Thyroid gland (tissue), 4 donors: ENCODE results near the gene BLOC1S2. TPM values are rescaled to one million over a fixed set of nuclear protein-coding genes. Genes with fewer than 3 reads are reported as not detected.
A peak's percentile ranks its signal among the peaks of the same experiment; 100 is the strongest.
"Not testable (repeated sequence)": the region's sequence is repeated elsewhere in the genome, so short reads cannot be mapped to it uniquely, and the experiment has no call there.

ENCODE experiments used
- DNase-seq, 2 donors: peaks; one replicate each; pipeline ENCODE4 v3.0.0-alpha.2; 2019
- H3K27ac ChIP-seq, 3 donors: fragments of 200-600 bp; sonication (generic); 1 replicate in 2 of 3; 2 replicates in 1 of 3; pipeline ENCODE4 v1.5.1; 2016 to 2019; ENCODE audit warnings: mild to moderate bottlenecking in 1 of 3, moderate library complexity in 1 of 3
- H3K27me3 ChIP-seq: fragments of 200-600 bp; sonication (generic); one replicate; pipeline ENCODE4 v1.5.1; 2019
- H3K36me3 ChIP-seq, 2 donors: fragments of 200-600 bp; sonication (generic); one replicate each; pipeline ENCODE4 v1.5.1; 2016 to 2019
- H3K4me1 ChIP-seq, 2 donors: fragments of 200-600 bp; sonication (generic); one replicate each; pipeline ENCODE4 v1.5.1; 2017 to 2019
- H3K4me3 ChIP-seq, 3 donors: fragments of 200-600 bp; sonication (generic); replicated peaks in 1 of 3; 1 replicate in 2 of 3; 2 replicates in 1 of 3; pipeline ENCODE4 v1.5.1; 2016; ENCODE audit warnings: mild to moderate bottlenecking in 1 of 3
- H3K9me3 ChIP-seq: fragments of 200-600 bp; sonication (generic); one replicate; pipeline ENCODE4 v1.5.1; 2017
- CTCF ChIP-seq, 6 experiments: fragments of 200-600 bp in 3 of 6; fragments of 450-650 bp in 3 of 6; sonication (generic) in 3 of 6; IDR thresholded peaks; one replicate each; pipeline ENCODE4 v1.5.1; 2016 to 2019; ENCODE audit warnings: antibody characterized with exemption in 6 of 6, mild to moderate bottlenecking in 2 of 6, inconsistent platforms in 1 of 6, moderate library complexity in 1 of 6
- POLR2A ChIP-seq, 2 donors: fragments of 450-650 bp; IDR thresholded peaks; one replicate each; pipeline ENCODE4 v1.6.1; 2017; ENCODE audit warnings: antibody characterized with exemption in 2 of 2, mild to moderate bottlenecking in 2 of 2, moderate library complexity in 1 of 2
- WGBS, 2 donors: methylation state at CpG; one replicate each; pipeline ENCODE4 v1.1.5; 2017; 5-methylcytosine and 5-hydroxymethylcytosine counted together
- intact Hi-C: fragments of 100-400 bp; cut with DNase I; formaldehyde crosslinking; loops from one replicate; pipeline ENCODE4 v1.15.1; 2023
- total RNA-seq, 4 donors: library from RNA; depleted of rRNA; stranded (reverse); fragments of >200 nt; gene quantifications; one replicate each; pipeline ENCODE4 v1.2.3, GENCODE V29; 2016

The BLOC1S2 gene
- total RNA-seq, 4 donors from 2014 or later: 22.6 to 42.2 (median 37.0) TPM

- no peak overlapping the region for H3K27ac ChIP-seq
- no peaks in the 10 kb centered on the region for H3K4me1 ChIP-seq
- no peak overlapping the region for H3K4me3 ChIP-seq
- no peaks in the 10 kb centered on the region for H3K36me3 ChIP-seq
- no peaks in the 10 kb centered on the region for H3K9me3 ChIP-seq
- DNase-seq: no peak
- intact Hi-C loops: no loop called here
- no peaks in the 10 kb centered on the region for H3K27me3 ChIP-seq
- TF ChIP-seq POLR2A (IDR thresholded peaks at IDR 0.05): no peak
- TF ChIP-seq CTCF (IDR thresholded peaks at IDR 0.05): no peak
These were observed 6.6 kb upstream of the BLOC1S2 start for GRCh38 chr10:100293066-100293465.

GRCh38 chr10:100292300-100292699 is 5.8 kb upstream of the BLOC1S2 start:
- WGBS, 2 donors: 63 to 76% methylated on average over 4 of the region's 4 CpGs
- peak in 1 of 2 donors; percentile 11 for DNase-seq

GRCh38 chr10:100291356-100291755 is 4.9 kb upstream of the BLOC1S2 start:
- Histone ChIP-seq H3K27me3 (no peaks in the 10 kb centered on the region), H3K27ac (no peak overlapping the region), H3K9me3 (no peaks in the 10 kb centered on the region), H3K36me3 (no peaks in the 10 kb centered on the region), H3K4me1 (peaks cover 0 to 5% of the 10 kb centered on the region in 2 donors), H3K4me3 (no peak overlapping the region)
- 61 to 74% methylated on average over 3 of the region's 3 CpGs for WGBS, 2 donors
- DNase-seq: no peak
- intact Hi-C loops: no loop called here
- TF ChIP-seq CTCF (IDR thresholded peaks at IDR 0.05) (no peak), POLR2A (IDR thresholded peaks at IDR 0.05) (no peak)

More at GRCh38 chr10:100292300-100292699, 5.8 kb upstream of the BLOC1S2 start:
- H3K27me3 ChIP-seq, H3K9me3 ChIP-seq, H3K27ac ChIP-seq, intact Hi-C loops, H3K36me3 ChIP-seq, H3K4me1 ChIP-seq, H3K4me3 ChIP-seq: not testable (repeated sequence)

- H3K27me3 ChIP-seq: no peaks in the 10 kb centered on the region
- WGBS, 2 donors: 58 to 79% methylated on average over 2 of the region's 2 CpGs
- no peak for DNase-seq
- peaks cover 7 to 18% of the 10 kb centered on the region in 2 donors for H3K4me1 ChIP-seq
- H3K9me3 ChIP-seq: no peaks in the 10 kb centered on the region
- no peak overlapping the region for H3K27ac ChIP-seq
- no peaks in the 10 kb centered on the region for H3K36me3 ChIP-seq
- H3K4me3 ChIP-seq: no peak overlapping the region
- TF ChIP-seq CTCF (IDR thresholded peaks at IDR 0.05) (no peak), POLR2A (IDR thresholded peaks at IDR 0.05) (no peak)
- intact Hi-C loops: no loop called here
These were observed 3.2 kb upstream of the BLOC1S2 start for GRCh38 chr10:100289641-100290040.

- H3K9me3 ChIP-seq: no peaks in the 10 kb centered on the region
- no peak for TF ChIP-seq POLR2A (IDR thresholded peaks at IDR 0.05)
- TF ChIP-seq CTCF (IDR thresholded peaks at IDR 0.05): no peak
- no peaks in the 10 kb centered on the region for H3K36me3 ChIP-seq
- no peak overlapping the region for H3K27ac ChIP-seq
- intact Hi-C loops: no loop called here
- DNase-seq: no peak
- 83% methylated on average over 5 of the region's 5 CpGs for WGBS, 2 donors
- H3K27me3 ChIP-seq: no peaks in the 10 kb centered on the region
- no peak overlapping the region for H3K4me3 ChIP-seq
- H3K4me1 ChIP-seq: peaks cover 7 to 18% of the 10 kb centered on the region in 2 donors
These were observed 1.7 kb upstream of the BLOC1S2 start for GRCh38 chr10:100288196-100288595.

- 96 to 97% methylated on average over 6 of the region's 6 CpGs for WGBS, 2 donors
- intact Hi-C loops: no loop called here
These were observed 1.3 kb upstream of the BLOC1S2 start for GRCh38 chr10:100287756-100288155.

GRCh38 chr10:100285326-100285725 is 1.2 kb downstream of the BLOC1S2 start:
- peaks cover 7 to 18% of the 10 kb centered on the region in 2 donors for H3K4me1 ChIP-seq
- DNase-seq, H3K4me3 ChIP-seq, H3K27ac ChIP-seq, H3K27me3 ChIP-seq, H3K36me3 ChIP-seq, intact Hi-C loops, H3K9me3 ChIP-seq: not testable (repeated sequence)
- WGBS, 2 donors: 85 to 90% methylated on average over 12 of the region's 12 CpGs

More at GRCh38 chr10:100287756-100288155, 1.3 kb upstream of the BLOC1S2 start:
- Histone ChIP-seq H3K27ac (no peak overlapping the region), H3K4me3 (no peak overlapping the region), H3K9me3 (no peaks in the 10 kb centered on the region), H3K36me3 (no peaks in the 10 kb centered on the region), H3K27me3 (no peaks in the 10 kb centered on the region), H3K4me1 (peaks cover 7 to 18% of the 10 kb centered on the region in 2 donors)
- no peak for DNase-seq
- TF ChIP-seq POLR2A (IDR thresholded peaks at IDR 0.05) (no peak), CTCF (IDR thresholded peaks at IDR 0.05) (no peak)
